ENCODE data around the gene SLC27A4.

Gene SLC27A4

DNA sequence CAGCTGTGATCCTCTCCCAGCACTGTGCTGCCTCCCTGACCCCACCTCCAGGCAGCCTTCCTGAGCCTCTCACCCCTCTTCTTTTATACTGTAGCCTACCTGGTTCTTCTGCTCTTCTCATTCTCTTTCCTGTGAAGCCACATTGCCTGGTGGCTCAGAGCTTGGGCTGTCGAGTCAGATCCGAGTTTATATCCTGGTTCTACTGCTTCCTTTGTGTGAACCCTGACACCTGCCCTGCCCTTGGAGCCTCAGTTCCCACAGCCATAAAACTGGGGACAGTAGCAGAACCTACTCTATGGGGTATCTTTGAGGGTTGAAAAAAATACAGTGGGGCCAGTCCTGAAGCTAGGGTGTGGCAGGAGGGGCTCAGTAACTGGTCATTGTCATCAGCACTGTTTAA, 8.8 kb downstream of the SLC27A4 start:
- DNase-seq (ENCODE audit: low read depth in 1 of 2, low spot score in 1 of 2): no peak
- TF ChIP-seq GABPA (IDR thresholded peaks at IDR 0.05; ENCODE audit: low read depth): no peak
- no peak for TF ChIP-seq SPI1 (IDR thresholded peaks at IDR 0.05; ENCODE audit: borderline replicate concordance, low read depth)
- Histone ChIP-seq H3K4me3 (replicated peaks; ENCODE audit: insufficient read depth, low read length) (no peak overlapping the region), H3K27me3 (ENCODE audit: insufficient read depth, poor library complexity, severe bottlenecking) (no peaks in the 10 kb centered on the region), H3K27ac (replicated peaks) (no peak overlapping the region)

DNA sequence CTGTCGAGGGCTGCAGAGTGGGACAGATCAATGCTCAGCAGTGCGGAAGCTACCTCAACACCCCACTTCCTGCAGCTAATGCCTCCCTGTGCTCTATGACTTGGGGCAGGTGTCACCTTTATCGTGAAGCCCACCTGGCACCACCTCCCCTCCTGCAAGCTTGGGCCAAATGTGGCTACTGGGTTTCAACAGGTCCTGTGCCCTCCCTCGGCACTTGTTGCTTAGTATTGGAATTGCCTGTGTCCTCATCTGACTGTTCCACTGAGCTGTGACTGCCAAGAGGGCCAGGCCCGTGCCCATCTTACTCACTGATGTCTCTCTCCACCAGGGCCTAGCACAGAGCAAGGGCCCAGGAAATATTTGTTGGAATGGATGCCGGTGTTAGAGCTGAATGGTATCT, 9.4 kb downstream of the SLC27A4 start:
- H3K27ac ChIP-seq (replicated peaks): no peak overlapping the region
- H3K27me3 ChIP-seq (ENCODE audit: insufficient read depth, poor library complexity, severe bottlenecking): no peaks in the 10 kb centered on the region
- TF ChIP-seq POLR2AphosphoS5 (IDR thresholded peaks at IDR 0.05; ENCODE audit: low read depth) (no peak), GABPA (IDR thresholded peaks at IDR 0.05; ENCODE audit: low read depth) (no peak), SPI1 (IDR thresholded peaks at IDR 0.05; ENCODE audit: borderline replicate concordance, low read depth) (no peak)
- TF ChIP-seq, protein P1, sequence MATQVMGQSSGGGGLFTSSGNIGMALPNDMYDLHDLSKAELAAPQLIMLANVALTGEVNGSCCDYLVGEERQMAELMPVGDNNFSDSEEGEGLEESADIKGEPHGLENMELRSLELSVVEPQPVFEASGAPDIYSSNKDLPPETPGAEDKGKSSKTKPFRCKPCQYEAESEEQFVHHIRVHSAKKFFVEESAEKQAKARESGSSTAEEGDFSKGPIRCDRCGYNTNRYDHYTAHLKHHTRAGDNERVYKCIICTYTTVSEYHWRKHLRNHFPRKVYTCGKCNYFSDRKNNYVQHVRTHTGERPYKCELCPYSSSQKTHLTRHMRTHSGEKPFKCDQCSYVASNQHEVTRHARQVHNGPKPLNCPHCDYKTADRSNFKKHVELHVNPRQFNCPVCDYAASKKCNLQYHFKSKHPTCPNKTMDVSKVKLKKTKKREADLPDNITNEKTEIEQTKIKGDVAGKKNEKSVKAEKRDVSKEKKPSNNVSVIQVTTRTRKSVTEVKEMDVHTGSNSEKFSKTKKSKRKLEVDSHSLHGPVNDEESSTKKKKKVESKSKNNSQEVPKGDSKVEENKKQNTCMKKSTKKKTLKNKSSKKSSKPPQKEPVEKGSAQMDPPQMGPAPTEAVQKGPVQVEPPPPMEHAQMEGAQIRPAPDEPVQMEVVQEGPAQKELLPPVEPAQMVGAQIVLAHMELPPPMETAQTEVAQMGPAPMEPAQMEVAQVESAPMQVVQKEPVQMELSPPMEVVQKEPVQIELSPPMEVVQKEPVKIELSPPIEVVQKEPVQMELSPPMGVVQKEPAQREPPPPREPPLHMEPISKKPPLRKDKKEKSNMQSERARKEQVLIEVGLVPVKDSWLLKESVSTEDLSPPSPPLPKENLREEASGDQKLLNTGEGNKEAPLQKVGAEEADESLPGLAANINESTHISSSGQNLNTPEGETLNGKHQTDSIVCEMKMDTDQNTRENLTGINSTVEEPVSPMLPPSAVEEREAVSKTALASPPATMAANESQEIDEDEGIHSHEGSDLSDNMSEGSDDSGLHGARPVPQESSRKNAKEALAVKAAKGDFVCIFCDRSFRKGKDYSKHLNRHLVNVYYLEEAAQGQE (IDR thresholded peaks at IDR 0.05; ENCODE audit: insufficient replicate concordance, low read depth): no peak
- TF ChIP-seq, protein P2, sequence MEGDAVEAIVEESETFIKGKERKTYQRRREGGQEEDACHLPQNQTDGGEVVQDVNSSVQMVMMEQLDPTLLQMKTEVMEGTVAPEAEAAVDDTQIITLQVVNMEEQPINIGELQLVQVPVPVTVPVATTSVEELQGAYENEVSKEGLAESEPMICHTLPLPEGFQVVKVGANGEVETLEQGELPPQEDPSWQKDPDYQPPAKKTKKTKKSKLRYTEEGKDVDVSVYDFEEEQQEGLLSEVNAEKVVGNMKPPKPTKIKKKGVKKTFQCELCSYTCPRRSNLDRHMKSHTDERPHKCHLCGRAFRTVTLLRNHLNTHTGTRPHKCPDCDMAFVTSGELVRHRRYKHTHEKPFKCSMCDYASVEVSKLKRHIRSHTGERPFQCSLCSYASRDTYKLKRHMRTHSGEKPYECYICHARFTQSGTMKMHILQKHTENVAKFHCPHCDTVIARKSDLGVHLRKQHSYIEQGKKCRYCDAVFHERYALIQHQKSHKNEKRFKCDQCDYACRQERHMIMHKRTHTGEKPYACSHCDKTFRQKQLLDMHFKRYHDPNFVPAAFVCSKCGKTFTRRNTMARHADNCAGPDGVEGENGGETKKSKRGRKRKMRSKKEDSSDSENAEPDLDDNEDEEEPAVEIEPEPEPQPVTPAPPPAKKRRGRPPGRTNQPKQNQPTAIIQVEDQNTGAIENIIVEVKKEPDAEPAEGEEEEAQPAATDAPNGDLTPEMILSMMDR (IDR thresholded peaks at IDR 0.05; ENCODE audit: insufficient read depth, low read length): no peak
- H3K4me3 ChIP-seq (replicated peaks; ENCODE audit: insufficient read depth, low read length): no peak overlapping the region
- no peak for DNase-seq (ENCODE audit: low read depth in 1 of 2, low spot score in 1 of 2)

DNA sequence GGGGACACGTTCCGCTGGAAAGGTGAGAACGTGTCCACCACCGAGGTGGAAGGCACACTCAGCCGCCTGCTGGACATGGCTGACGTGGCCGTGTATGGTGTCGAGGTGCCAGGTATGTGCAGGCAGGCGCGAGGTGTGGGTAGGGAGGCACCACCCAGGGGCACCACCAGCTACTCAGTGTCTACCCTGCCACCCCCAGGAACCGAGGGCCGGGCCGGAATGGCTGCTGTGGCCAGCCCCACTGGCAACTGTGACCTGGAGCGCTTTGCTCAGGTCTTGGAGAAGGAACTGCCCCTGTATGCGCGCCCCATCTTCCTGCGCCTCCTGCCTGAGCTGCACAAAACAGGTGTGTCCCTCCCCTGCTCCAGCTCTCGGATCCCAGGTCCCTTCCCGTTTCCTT, 15.1 kb downstream of the SLC27A4 start:
- no peak for DNase-seq (ENCODE audit: low read depth in 1 of 2, low spot score in 1 of 2)
- no peak overlapping the region for H3K27ac ChIP-seq (replicated peaks)
- H3K4me3 ChIP-seq (replicated peaks; ENCODE audit: insufficient read depth, low read length): no peak overlapping the region
- H3K27me3 ChIP-seq (ENCODE audit: insufficient read depth, poor library complexity, severe bottlenecking): no peaks in the 10 kb centered on the region
- no peak for TF ChIP-seq SPI1 (IDR thresholded peaks at IDR 0.05; ENCODE audit: borderline replicate concordance, low read depth)
- TF ChIP-seq, protein P2 (IDR thresholded peaks at IDR 0.05; ENCODE audit: insufficient read depth, low read length): no peak
- no peak for TF ChIP-seq GABPA (IDR thresholded peaks at IDR 0.05; ENCODE audit: low read depth)

DNA sequence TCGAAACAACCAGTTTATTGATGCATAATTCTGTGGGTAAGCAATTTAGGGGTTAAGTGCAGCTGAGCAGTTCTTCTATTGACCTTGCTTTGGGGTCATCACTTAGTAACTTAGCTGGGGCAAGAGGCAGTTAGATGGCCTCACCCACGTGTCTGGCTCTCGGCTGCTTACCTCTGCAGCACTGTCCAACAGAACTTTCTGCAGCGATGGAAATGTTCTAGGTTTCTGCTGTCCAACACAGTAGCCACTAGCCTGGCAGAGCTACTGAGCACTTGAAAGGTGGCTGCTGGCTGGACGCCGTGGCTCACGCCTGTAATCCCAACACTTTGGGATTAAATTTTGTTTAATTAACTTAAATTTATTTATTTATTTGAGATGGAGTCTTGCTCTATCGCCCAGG, 17.8 kb downstream of the SLC27A4 start:
- no peak overlapping the region for H3K27ac ChIP-seq (replicated peaks)
- H3K27me3 ChIP-seq (ENCODE audit: insufficient read depth, poor library complexity, severe bottlenecking): no peaks in the 10 kb centered on the region
- TF ChIP-seq GABPA (IDR thresholded peaks at IDR 0.05; ENCODE audit: low read depth) (no peak), POLR2AphosphoS5 (IDR thresholded peaks at IDR 0.05; ENCODE audit: low read depth) (no peak)
- TF ChIP-seq, protein P2 (IDR thresholded peaks at IDR 0.05; ENCODE audit: insufficient read depth, low read length): no peak
- H3K4me3 ChIP-seq (replicated peaks; ENCODE audit: insufficient read depth, low read length): no peak overlapping the region
- no peak for DNase-seq (ENCODE audit: low read depth in 1 of 2, low spot score in 1 of 2)

DNA sequence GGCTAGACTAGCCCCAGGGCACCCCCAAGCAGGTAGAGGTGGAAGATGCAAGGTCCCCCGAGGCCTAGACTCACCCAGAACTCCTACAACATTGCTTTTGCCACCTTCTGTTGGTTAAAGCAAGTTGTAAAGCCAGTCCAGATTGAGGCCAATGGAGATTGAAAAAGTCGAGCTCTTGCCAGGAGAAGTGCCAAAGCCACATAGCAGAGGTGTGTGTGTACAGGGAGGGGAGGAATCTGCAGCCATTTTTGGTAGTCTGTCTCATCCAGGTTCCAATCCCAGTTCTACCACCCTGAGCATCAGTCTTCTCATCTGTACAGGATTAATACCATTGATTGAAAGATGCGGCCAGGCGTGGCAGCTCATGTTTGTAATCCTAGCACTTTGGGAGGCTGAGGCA, 18.5 kb downstream of the SLC27A4 start:
- Histone ChIP-seq H3K27ac (replicated peaks) (no peak overlapping the region), H3K4me3 (replicated peaks; ENCODE audit: insufficient read depth, low read length) (no peak overlapping the region), H3K27me3 (ENCODE audit: insufficient read depth, poor library complexity, severe bottlenecking) (no peaks in the 10 kb centered on the region)
- DNase-seq (ENCODE audit: low read depth in 1 of 2, low spot score in 1 of 2): no peak
- TF ChIP-seq, protein P2 (IDR thresholded peaks at IDR 0.05; ENCODE audit: insufficient read depth, low read length): no peak
- TF ChIP-seq, protein P1 (IDR thresholded peaks at IDR 0.05; ENCODE audit: insufficient replicate concordance, low read depth): no peak
- no peak for TF ChIP-seq GABPA (IDR thresholded peaks at IDR 0.05; ENCODE audit: low read depth)

Data from HL-60 (cell line).